OCI-LY7 (cell line): Measurements from ENCODE around the gene CHN2. TPM values are rescaled to one million over a fixed set of nuclear protein-coding genes. Genes with fewer than 3 reads are reported as not detected.

Experiments
- BruUV-seq: library from RNA; stranded (reverse); fragments of 400-500 nt; replicated peaks from 2 replicates; lab custom pipeline; 2021; lab: Mats Ljungman, UMichigan
- CTCF ChIA-PET: fragments of 300-600 bp; sonication (Branson Sonifier 250); formaldehyde crosslinking; loops from one replicate; lab custom pipeline; 2022; ENCODE audit warnings: antibody characterized with exemption; ENCODE audit not compliant: unreplicated experiment; lab: Charles Lee
- POLR2A ChIA-PET: fragments of 300-600 bp; sonication (Branson Sonifier 250); formaldehyde crosslinking; loops from one replicate; lab custom pipeline; 2022; ENCODE audit warnings: antibody characterized with exemption; lab: Charles Lee
- DNase-seq: peaks from one replicate; pipeline ENCODE4 v3.0.0-alpha.2; 2015; ENCODE audit warnings: low spot score
- H2AFZ ChIP-seq: fragments of 200-600 bp; sonication (generic), shearing (Covaris generic); 2 replicates; pipeline ENCODE4 v1.6.1; 2014; ENCODE audit warnings: mild to moderate bottlenecking, antibody characterized with exemption, low read length, moderate library complexity
- H3K27ac ChIP-seq: fragments of 200-600 bp; sonication (generic); 2 replicates; pipeline ENCODE4 v1.5.1; 2014; ENCODE audit warnings: mixed run types, low read depth, mild to moderate bottlenecking, moderate library complexity, low read length, inconsistent platforms; ENCODE audit not compliant: poor library complexity, severe bottlenecking
- H3K36me3 ChIP-seq: fragments of 200-600 bp; sonication (generic); 2 replicates; pipeline ENCODE4 v1.6.1; 2014; ENCODE audit warnings: mild to moderate bottlenecking, antibody characterized with exemption, low read length, moderate library complexity, mixed read lengths; ENCODE audit not compliant: insufficient read depth
- H3K4me1 ChIP-seq: fragments of 200-600 bp; sonication (generic); 2 replicates; pipeline ENCODE4 v1.5.1; 2014; ENCODE audit warnings: mild to moderate bottlenecking, low read length; ENCODE audit not compliant: insufficient read depth, poor library complexity, severe bottlenecking
- H3K4me2 ChIP-seq: fragments of 200-600 bp; sonication (generic); 2 replicates; pipeline ENCODE4 v1.6.1; 2014; ENCODE audit warnings: mild to moderate bottlenecking, low read length
- H3K4me3 ChIP-seq: fragments of 200-600 bp; sonication (generic); 2 replicates; pipeline ENCODE4 v1.5.1; 2014; ENCODE audit warnings: mild to moderate bottlenecking, low read depth, low read length; ENCODE audit not compliant: poor library complexity, severe bottlenecking
- H3K79me2 ChIP-seq: fragments of 200-600 bp; sonication (generic); 2 replicates; pipeline ENCODE4 v1.6.1; 2016; ENCODE audit warnings: low read depth, mild to moderate bottlenecking, low read length, moderate library complexity, mixed read lengths; ENCODE audit not compliant: insufficient read depth
- H3K9me2 ChIP-seq: fragments of 200-600 bp; sonication (generic); 2 replicates; pipeline ENCODE4 v1.6.1; 2016; ENCODE audit warnings: mild to moderate bottlenecking, low read length, mixed read lengths; ENCODE audit not compliant: insufficient read depth
- H3K9me3 ChIP-seq: fragments of 200-600 bp; sonication (generic); 2 replicates; pipeline ENCODE4 v1.6.1; 2014; ENCODE audit warnings: mild to moderate bottlenecking, mixed run types, low read length, mixed read lengths
- H4K20me1 ChIP-seq: fragments of 200-600 bp; sonication (generic); 2 replicates; pipeline ENCODE4 v1.6.1; 2014; ENCODE audit warnings: mild to moderate bottlenecking, antibody characterized with exemption, low read length, moderate library complexity, mixed read lengths; ENCODE audit not compliant: insufficient read depth
- CTCF ChIP-seq: fragments of 200-600 bp; sonication (generic); conservative IDR thresholded peaks from 2 replicates; pipeline ENCODE4 v1.5.1; 2014; ENCODE audit warnings: mild to moderate bottlenecking, antibody characterized with exemption, low read length, moderate library complexity, mixed read lengths
- EZH2phosphoT487 ChIP-seq: fragments of 200-600 bp; sonication (generic); IDR thresholded peaks from 2 replicates; pipeline ENCODE4 v1.6.1; 2018; ENCODE audit warnings: low read depth, borderline replicate concordance, mild to moderate bottlenecking, mixed run types, antibody characterized with exemption, low read length, moderate library complexity, mixed read lengths
- intact Hi-C: fragments of 100-400 bp; cut with micrococcal nuclease; formaldehyde crosslinking; loops from one replicate; pipeline ENCODE4 v1.10.0; 2022; ENCODE audit not compliant: unreplicated experiment
- total RNA-seq, 2 experiments: library from RNA; depleted of rRNA in 1 of 2; stranded (reverse); fragments of >200 nt in 1 of 2; shearing (Covaris generic) in 1 of 2; gene quantifications; 2 replicates each; pipeline ENCODE4 v1.2.3, GENCODE V29; 2014 to 2022

Gene CHN2
- total RNA-seq, 2 experiments from 2014 or later, result not detected

- Histone ChIP-seq H3K9me2 (no peaks in the 10 kb centered on the region), H3K79me2 (no peaks in the 10 kb centered on the region), H3K36me3 (no peaks in the 10 kb centered on the region), H3K4me1 (no peaks in the 10 kb centered on the region), H3K27ac (no peak overlapping the region), H4K20me1 (no peaks in the 10 kb centered on the region), H3K4me3 (no peak overlapping the region), H3K9me3 (no peaks in the 10 kb centered on the region), H3K4me2 (no peak overlapping the region), H2AFZ (no peak overlapping the region)
- no TSS peak for BruUV-seq
- intact Hi-C loops, result no loop called here
- no peak for DNase-seq
- POLR2A ChIA-PET, result no interaction called here
- TF ChIP-seq EZH2phosphoT487, result no peak
- CTCF ChIA-PET, result no interaction called here
These were observed 119.6 kb downstream of the CHN2 start for GRCh38 chr7:29314148-29314547.

- POLR2A ChIA-PET, result no interaction called here
- TF ChIP-seq CTCF (no peak), EZH2phosphoT487 (no peak)
- no peak for DNase-seq
- Histone ChIP-seq H3K27ac (no peak overlapping the region), H3K9me2 (no peaks in the 10 kb centered on the region), H2AFZ (no peak overlapping the region), H3K79me2 (no peaks in the 10 kb centered on the region), H3K4me3 (no peak overlapping the region), H4K20me1 (no peaks in the 10 kb centered on the region), H3K9me3 (no peaks in the 10 kb centered on the region), H3K4me1 (no peaks in the 10 kb centered on the region), H3K4me2 (no peak overlapping the region), H3K36me3 (no peaks in the 10 kb centered on the region)
- CTCF ChIA-PET, result no interaction called here
- BruUV-seq, result no TSS peak
- intact Hi-C loops, result no loop called here
These were observed 120.7 kb downstream of the CHN2 start for GRCh38 chr7:29315122-29315891.

GRCh38 chr7:29315892-29316270, 121.3 kb downstream of the CHN2 start:
- no peak overlapping the region for H3K4me3 ChIP-seq
- no peaks in the 10 kb centered on the region for H3K9me3 ChIP-seq
- no TSS peak for BruUV-seq
- ChIA-PET POLR2A (interaction anchor here (1.0 kb wide), 1 partner anchor 8 kb away, joined by 3 read pairs; no protein-coding TSS in a partner anchor), CTCF (no interaction called here)
- H2AFZ ChIP-seq, result no peak overlapping the region
- H4K20me1 ChIP-seq, result no peaks in the 10 kb centered on the region
- intact Hi-C loops, result no loop called here
- H3K27ac ChIP-seq, result no peak overlapping the region
- H3K9me2 ChIP-seq, result no peaks in the 10 kb centered on the region
- H3K4me2 ChIP-seq, result no peak overlapping the region
- no peak for TF ChIP-seq CTCF
- TF ChIP-seq EZH2phosphoT487, result no peak
- H3K4me1 ChIP-seq, result no peaks in the 10 kb centered on the region
- no peak for DNase-seq
- no peaks in the 10 kb centered on the region for H3K36me3 ChIP-seq
- no peaks in the 10 kb centered on the region for H3K79me2 ChIP-seq
